CD1c-positive myeloid dendritic cell (primary cell): ENCODE results near the gene LRRC43.
"Not testable (repeated sequence)": the region's sequence is repeated elsewhere in the genome, so short reads cannot be mapped to it uniquely, and the experiment has no call there.

Experiments
- DNase-seq: peaks from one replicate; pipeline ENCODE4 v3.0.0-alpha.2; 2016; ENCODE audit errors: extremely low spot score

LRRC43 gene

DNA sequence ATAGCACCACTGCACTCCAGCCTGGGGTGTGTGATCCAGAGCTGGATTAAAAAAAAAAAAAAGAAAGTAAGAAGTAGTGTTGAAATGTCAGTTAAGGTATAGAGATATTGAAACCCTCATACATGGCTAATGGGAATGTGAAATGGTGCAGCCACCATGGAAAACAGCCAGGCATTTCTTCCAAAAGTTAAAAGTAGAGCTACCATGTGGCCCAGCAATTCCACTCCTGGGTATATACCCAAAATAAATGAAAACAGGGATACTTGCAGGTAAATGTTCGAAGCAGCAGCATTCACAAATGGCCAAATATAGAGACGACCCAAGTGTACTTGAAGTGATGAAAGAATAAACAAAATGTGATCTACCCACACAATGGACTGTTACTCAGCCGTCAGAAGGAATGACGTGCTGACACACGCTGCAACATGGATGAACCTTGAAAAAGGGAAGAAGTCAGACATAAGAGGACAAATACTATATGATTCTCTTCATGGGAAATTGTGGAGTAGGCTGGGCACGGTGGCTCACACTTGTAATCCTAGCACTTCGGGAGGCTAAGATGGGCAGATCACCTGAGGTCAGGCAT, 24.1 kb upstream of the LRRC43 start:
- DNase-seq: no peak

DNA sequence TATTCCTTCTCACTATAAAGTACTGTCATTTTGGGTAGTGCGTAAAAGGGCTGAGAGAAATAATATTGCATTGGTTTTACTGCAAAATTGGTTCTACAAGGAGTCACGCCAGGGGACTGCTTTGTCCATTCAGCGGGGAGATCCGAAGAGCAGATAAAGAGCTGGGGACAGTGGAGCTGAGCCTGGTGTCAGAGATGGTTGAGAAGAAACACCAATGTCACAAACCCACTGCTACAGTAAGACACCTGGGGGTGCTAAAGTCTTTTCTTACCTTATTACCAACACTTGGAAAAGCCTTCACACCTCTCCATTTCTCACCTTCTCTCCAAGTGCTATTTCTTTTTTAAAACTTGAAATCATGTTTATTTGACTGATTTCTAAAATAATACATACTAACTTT, 23.0 kb upstream of the LRRC43 start:
- DNase-seq: no peak

GRCh38 chr12:122160761-122161160, 22.2 kb upstream of the LRRC43 start:
- no peak for DNase-seq

- DNase-seq: no peak
Measured at GRCh38 chr12:122161682-122162081, 21.2 kb upstream of the LRRC43 start.

DNA sequence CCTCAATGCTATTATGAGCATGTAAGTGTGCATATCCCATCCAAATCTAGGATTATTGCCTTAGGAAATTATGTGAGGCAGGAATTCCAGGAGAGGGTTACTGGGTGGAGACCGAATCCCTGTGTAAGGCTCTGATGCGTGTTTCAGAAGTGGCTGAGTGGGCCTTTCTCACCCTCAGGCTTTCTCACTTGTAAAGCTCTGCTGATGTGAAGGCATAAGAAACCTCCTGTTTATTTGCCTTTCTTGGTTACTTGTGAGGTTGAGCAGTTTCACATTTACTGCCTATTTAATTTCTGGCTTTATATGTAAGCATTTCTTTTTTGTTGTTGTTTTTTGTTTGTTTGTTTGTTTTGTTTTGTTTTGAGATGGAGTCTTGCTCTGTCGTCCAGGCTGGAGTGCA, 19.9 kb upstream of the LRRC43 start:
- DNase-seq: no peak

GRCh38 chr12:122166422-122167349, 16.2 kb upstream of the LRRC43 start:
- DNase-seq: no peak

- no peak for DNase-seq
Measured at GRCh38 chr12:122167356-122167925, 15.5 kb upstream of the LRRC43 start.

GRCh38 chr12:122168492-122168891, 14.4 kb upstream of the LRRC43 start:
- no peak for DNase-seq

- no peak for DNase-seq
Measured at GRCh38 chr12:122171399-122171798, 11.5 kb upstream of the LRRC43 start.

DNA sequence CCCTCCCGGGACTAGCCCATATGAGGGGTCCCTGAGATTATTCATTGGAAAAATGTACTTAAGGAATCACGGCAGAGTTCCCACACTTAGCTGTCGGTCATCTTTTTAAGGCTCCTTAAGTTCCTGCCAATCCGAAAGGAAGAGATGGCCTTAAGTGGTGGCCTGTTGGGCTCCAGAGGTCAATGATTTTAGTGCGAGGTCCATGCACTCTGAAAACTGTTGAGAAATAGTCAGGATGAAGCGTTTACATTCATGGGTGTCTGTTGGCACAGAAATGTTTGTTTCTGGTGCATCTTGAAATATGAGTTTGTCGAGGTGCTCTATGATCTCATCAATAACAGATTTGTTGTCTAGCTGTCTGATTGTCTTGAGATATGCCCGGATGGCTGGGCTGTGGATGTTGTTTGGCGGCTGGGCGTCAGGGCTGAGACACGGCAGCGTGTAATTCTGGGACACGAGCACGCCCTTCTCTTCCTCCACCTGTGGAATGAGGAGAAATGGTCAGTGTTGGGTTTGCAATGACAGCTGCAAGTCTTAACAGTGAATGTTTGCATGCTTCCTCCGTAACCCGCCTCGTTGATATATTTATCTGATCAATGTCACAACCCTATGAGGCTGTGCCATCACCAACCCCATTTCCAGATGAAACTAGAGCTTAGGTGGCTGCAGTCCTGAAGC, 10.5 kb upstream of the LRRC43 start:
- no peak for DNase-seq

DNA sequence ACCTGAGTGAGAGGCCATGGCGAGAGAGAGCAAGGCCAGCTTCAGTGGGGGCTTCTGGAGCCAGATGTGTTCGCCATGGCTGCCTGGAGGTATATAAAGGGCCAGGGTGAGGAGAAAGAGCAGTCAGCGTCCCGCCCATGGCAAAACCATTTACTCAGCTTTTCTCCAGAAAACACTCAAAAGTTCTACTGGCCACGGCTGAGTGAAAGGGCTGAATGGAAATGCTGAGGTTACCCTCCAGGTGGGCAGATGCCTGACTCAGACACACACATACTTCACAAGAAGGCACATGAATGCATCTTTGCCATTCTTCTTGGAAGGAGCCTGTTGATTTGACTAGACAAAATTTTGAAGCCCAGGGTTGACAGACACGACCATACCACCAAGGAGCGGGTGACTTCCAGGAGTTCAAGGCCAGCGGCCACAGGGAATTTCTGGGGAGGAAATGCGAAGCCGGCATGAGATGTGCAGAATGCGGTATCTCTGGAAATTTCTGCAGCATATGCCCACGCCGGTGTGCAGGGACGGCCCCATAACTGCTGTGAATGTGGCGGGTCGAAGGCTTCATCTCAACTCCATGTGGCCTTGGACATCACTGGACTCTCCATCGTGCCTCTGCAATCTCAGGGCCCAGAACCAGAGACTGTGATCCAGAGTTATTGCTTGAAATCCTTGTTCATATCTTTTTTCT, 8.6 kb upstream of the LRRC43 start, which contains the start of gene IL31:
TSS of gene IL31 (minus strand) at position 67 of the 691 bp plus-strand sequence. CDS start at position 18, 49 bp downstream.
- DNase-seq: no peak

GRCh38 chr12:122176473-122176872, 6.5 kb upstream of the LRRC43 start:
- DNase-seq: not testable (repeated sequence)

GRCh38 chr12:122183588-122183940, 641 bp downstream of the LRRC43 start:
- DNase-seq: no peak

DNA sequence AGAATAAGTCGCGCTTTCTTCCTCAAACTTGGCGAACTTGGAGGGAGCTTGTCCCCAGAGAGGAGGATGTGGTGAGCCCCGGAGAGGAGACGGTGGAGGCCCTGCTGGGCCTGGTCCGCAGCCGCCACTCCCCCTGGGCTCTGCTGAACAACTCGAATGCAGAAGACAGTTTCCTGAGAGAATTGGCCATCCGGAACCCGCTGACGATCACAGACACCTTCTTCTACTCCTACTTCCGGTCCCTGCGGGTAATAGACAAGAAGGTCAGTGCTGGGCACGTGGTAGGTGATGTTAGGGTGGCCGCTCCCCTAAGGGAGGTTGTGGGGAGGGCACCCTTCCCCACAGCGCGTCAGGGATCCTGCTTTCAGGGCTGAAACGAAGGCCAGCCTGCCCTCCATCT, 1.6 kb downstream of the LRRC43 start:
- DNase-seq: no peak

GRCh38 chr12:122185079-122185478, 2.2 kb downstream of the LRRC43 start:
- DNase-seq: no peak

DNA sequence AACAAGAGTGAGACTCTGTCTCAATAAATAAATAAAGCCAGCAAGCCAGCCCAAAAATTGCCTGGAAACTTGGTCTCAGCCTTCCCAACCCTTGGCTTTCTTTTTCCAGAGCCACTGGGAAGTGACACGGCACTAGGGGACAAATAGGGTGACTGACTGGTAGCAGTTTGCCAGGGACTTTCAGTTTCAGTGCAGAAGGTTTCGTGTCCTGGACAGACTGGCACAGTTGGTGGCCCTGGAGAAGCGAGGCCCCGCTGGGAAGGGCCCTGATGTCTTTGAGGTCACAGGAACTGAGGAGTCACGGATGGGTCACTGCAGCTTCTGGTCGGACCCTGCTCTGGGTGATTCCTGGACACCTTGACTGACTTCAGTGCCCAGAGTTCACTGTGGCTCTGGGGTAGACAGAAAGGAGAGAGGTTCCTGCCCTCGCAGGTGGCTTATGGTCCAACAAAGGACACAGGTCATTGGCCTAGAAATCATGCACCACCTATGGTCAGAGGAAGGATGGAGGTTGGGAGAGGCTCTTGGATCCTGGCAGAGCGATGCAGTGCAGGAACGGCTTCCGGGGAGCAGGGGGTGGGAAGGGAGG, 2.7 kb downstream of the LRRC43 start:
- DNase-seq: no peak

DNA sequence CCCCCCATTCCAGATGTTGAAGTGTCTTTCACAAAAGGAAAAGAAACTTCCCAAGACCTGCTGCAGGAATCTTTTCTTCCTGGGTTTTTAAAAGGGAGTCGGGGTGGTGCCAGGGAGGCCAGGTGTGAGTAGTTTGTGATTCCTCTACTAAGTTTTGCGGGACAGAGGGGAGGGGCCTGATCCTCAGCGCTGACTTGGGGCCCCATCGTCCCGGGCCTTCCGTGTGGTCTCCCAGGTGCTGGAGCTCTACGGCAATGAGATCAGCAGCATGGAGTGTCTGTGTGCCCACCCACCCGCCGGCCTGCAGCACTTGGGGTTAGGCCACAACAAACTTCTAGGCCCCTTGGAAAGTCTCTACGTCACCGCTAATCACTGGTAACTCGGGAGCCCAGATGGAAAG, 4.5 kb downstream of the LRRC43 start:
- DNase-seq: no peak

DNA sequence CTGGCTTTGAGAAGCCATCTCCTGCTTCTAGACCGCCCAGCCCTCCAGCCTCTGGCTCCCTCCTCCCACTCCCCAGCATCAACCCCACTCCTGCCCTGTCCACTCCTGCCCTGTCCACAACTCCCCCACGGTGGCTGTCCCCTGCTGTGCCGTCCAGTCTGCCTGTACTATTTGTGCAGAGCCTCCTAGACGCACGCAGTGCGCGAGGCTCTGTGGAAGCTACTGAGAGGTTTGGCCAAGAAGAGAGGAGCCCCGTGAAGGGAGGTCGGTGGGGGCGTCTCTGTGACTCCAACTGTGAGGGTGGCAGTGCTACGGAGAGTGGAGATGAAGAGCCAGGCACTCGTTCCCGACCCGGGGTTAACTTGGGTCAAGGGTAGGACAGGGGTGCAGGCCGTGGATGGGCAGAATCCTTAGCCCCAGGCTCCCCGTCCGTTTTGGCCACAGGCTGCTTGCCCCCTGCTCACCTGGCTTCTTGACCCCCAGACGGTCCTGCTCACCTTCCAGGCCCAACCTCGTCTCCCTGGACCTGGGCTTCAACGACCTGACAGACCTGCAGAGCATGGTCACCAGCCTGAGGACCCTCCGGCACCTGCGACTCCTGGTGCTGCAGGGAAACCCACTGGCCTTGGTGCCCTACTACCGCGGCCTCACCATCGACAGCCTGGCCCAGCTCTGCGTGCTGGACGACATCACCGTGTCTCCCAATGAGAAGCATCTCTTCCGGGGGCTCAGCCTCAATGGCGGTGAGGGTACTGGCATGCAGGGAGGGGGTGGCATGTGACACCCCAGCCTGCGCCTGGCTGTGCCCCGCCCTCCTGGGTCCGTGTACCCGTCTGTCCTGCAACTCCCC, 6.9 kb downstream of the LRRC43 start:
- no peak for DNase-seq

DNA sequence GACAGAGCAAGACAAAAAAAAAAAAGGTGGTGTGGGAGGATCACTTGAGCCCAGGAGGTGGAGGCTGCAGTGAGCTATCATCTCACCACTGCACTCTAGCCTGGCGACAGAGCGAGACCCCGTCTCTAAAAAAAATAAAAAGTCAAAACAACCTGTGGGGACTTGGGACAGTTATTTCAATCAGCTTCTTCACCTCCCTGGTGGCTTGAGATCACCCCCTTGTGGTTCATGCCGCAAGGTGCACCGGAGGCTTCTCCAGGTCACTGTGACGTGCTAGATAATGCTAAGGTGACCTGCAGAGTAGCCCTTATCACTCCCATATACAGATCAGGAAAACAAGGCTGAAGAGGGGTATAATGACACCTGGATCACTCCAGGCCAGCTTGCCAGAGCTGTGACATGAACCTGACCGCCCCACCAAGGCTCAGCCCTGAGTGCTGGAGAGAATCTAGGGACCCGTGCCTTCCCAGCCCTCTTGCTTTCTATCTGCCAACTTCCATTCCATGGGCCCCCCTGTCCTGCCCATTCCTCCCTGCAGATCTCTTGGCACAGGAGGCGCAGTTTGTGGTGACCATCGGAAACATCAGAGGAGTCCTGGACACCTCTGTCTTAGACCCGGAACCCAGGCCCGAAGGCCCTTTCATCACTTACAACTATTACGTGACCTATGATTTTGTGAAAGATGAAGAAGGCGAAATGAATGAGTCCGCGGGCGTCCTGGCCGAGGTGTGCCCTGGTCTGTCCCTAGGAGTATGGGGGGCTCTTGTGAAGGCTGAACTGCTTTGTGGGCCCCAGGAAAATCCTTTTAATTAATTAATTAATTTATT, 8.1 kb downstream of the LRRC43 start:
- peak; percentile 61 for DNase-seq

DNA sequence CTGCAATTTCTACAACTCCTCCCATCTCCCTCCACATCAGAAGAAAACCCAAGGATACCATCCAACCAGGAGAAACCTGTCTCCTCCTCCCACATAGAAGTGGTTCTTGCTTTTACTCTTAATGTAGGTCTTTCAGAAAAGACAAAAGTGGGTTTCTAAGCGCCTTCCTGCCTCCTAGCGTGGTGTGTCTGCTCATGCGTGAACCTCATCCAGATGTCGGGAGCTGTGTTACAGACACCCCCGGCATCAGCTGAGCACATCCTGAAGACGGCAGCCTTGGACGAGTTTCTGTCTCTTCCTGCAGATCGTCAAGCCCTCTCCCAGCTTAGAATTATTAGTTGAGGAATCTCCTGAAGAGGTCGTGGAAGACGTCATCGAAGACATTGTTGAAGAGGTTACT, 9.5 kb downstream of the LRRC43 start:
- no peak for DNase-seq
